ENCODE results near the gene SZRD1.

Gene SZRD1

GRCh38 chr1:16398371-16398953 is 31.4 kb downstream of the SZRD1 start:
- Histone ChIP-seq H3K4me1 (ENCODE audit: control insufficient read depth, insufficient read depth, low read length) (no peaks in the 10 kb centered on the region), H3K4me3 (ENCODE audit: low read length) (no peak overlapping the region), H3K27ac (ENCODE audit: low read length) (no peak overlapping the region), H3K9me3 (ENCODE audit: control insufficient read depth, insufficient read depth, low read length) (no peaks in the 10 kb centered on the region), H3K27me3 (ENCODE audit: control insufficient read depth, insufficient read depth, low read length) (no peaks in the 10 kb centered on the region), H3K36me3 (ENCODE audit: control insufficient read depth, insufficient read depth, low read length) (peaks cover 11% of the 10 kb centered on the region; the same call in 1 of the 2 replicates)
- WGBS (ENCODE audit: insufficient coverage, insufficient read length), result no CpG with 5 or more reads among the region's 5 CpGs
- DNase-seq (ENCODE audit: low read depth, low spot score), result no peak

GRCh38 chr1:16402742-16403141 is 35.7 kb downstream of the SZRD1 start:
- H3K9me3 ChIP-seq (ENCODE audit: control insufficient read depth, insufficient read depth, low read length), result no peaks in the 10 kb centered on the region
- no peak for DNase-seq (ENCODE audit: low read depth, low spot score)
- H3K27ac ChIP-seq (ENCODE audit: low read length), result no peak overlapping the region
- no peaks in the 10 kb centered on the region for H3K27me3 ChIP-seq (ENCODE audit: control insufficient read depth, insufficient read depth, low read length)
- H3K36me3 ChIP-seq (ENCODE audit: control insufficient read depth, insufficient read depth, low read length), result 0 out of 2 replicates have a peak, but pooled peaks cover 4% of the 10 kb centered on the region
- no peak overlapping the region for H3K4me3 ChIP-seq (ENCODE audit: low read length)
- H3K4me1 ChIP-seq (ENCODE audit: control insufficient read depth, insufficient read depth, low read length), result no peaks in the 10 kb centered on the region
- no CpG with 5 or more reads among the region's 10 CpGs for WGBS (ENCODE audit: insufficient coverage, insufficient read length)

GRCh38 chr1:16405441-16405840 is 38.4 kb downstream of the SZRD1 start:
- no peaks in the 10 kb centered on the region for H3K36me3 ChIP-seq (ENCODE audit: control insufficient read depth, insufficient read depth, low read length)
- no peak for DNase-seq (ENCODE audit: low read depth, low spot score)
- no peaks in the 10 kb centered on the region for H3K9me3 ChIP-seq (ENCODE audit: control insufficient read depth, insufficient read depth, low read length)
- no peaks in the 10 kb centered on the region for H3K27me3 ChIP-seq (ENCODE audit: control insufficient read depth, insufficient read depth, low read length)
- no peak overlapping the region for H3K27ac ChIP-seq (ENCODE audit: low read length)
- H3K4me3 ChIP-seq (ENCODE audit: low read length), result no peak overlapping the region
- no CpG with 5 or more reads among the region's 5 CpGs for WGBS (ENCODE audit: insufficient coverage, insufficient read length)
- no peaks in the 10 kb centered on the region for H3K4me1 ChIP-seq (ENCODE audit: control insufficient read depth, insufficient read depth, low read length)

- H3K4me1 ChIP-seq (ENCODE audit: control insufficient read depth, insufficient read depth, low read length), result no peaks in the 10 kb centered on the region
- no CpG with 5 or more reads among the region's 9 CpGs for WGBS (ENCODE audit: insufficient coverage, insufficient read length)
- no peaks in the 10 kb centered on the region for H3K9me3 ChIP-seq (ENCODE audit: control insufficient read depth, insufficient read depth, low read length)
- no peaks in the 10 kb centered on the region for H3K27me3 ChIP-seq (ENCODE audit: control insufficient read depth, insufficient read depth, low read length)
- no peaks in the 10 kb centered on the region for H3K36me3 ChIP-seq (ENCODE audit: control insufficient read depth, insufficient read depth, low read length)
- DNase-seq (ENCODE audit: low read depth, low spot score), result no peak
- no peak overlapping the region for H3K27ac ChIP-seq (ENCODE audit: low read length)
- no peak overlapping the region for H3K4me3 ChIP-seq (ENCODE audit: low read length)
Measured at GRCh38 chr1:16406868-16407267, 39.8 kb downstream of the SZRD1 start.

GRCh38 chr1:16409536-16410152 is 42.6 kb downstream of the SZRD1 start:
- Histone ChIP-seq H3K27me3 (ENCODE audit: control insufficient read depth, insufficient read depth, low read length) (no peaks in the 10 kb centered on the region), H3K9me3 (ENCODE audit: control insufficient read depth, insufficient read depth, low read length) (no peaks in the 10 kb centered on the region), H3K4me3 (ENCODE audit: low read length) (no peak overlapping the region), H3K4me1 (ENCODE audit: control insufficient read depth, insufficient read depth, low read length) (no peaks in the 10 kb centered on the region), H3K27ac (ENCODE audit: low read length) (no peak overlapping the region), H3K36me3 (ENCODE audit: control insufficient read depth, insufficient read depth, low read length) (no peaks in the 10 kb centered on the region)
- DNase-seq (ENCODE audit: low read depth, low spot score), result no peak
- no CpG with 5 or more reads among the region's 25 CpGs for WGBS (ENCODE audit: insufficient coverage, insufficient read length)

- no CpG with 5 or more reads among the region's 5 CpGs for WGBS (ENCODE audit: insufficient coverage, insufficient read length)
- no peaks in the 10 kb centered on the region for H3K36me3 ChIP-seq (ENCODE audit: control insufficient read depth, insufficient read depth, low read length)
- H3K4me1 ChIP-seq (ENCODE audit: control insufficient read depth, insufficient read depth, low read length), result no peaks in the 10 kb centered on the region
- DNase-seq (ENCODE audit: low read depth, low spot score), result no peak
- no peak overlapping the region for H3K4me3 ChIP-seq (ENCODE audit: low read length)
- H3K9me3 ChIP-seq (ENCODE audit: control insufficient read depth, insufficient read depth, low read length), result no peaks in the 10 kb centered on the region
- no peak overlapping the region for H3K27ac ChIP-seq (ENCODE audit: low read length)
- H3K27me3 ChIP-seq (ENCODE audit: control insufficient read depth, insufficient read depth, low read length), result no peaks in the 10 kb centered on the region
Measured at GRCh38 chr1:16410803-16411202, 43.8 kb downstream of the SZRD1 start.

GRCh38 chr1:16413191-16413590 is 46.1 kb downstream of the SZRD1 start:
- Histone ChIP-seq H3K4me3 (ENCODE audit: low read length) (no peak overlapping the region), H3K36me3 (ENCODE audit: control insufficient read depth, insufficient read depth, low read length) (no peaks in the 10 kb centered on the region), H3K9me3 (ENCODE audit: control insufficient read depth, insufficient read depth, low read length) (no peaks in the 10 kb centered on the region), H3K4me1 (ENCODE audit: control insufficient read depth, insufficient read depth, low read length) (no peaks in the 10 kb centered on the region), H3K27me3 (ENCODE audit: control insufficient read depth, insufficient read depth, low read length) (no peaks in the 10 kb centered on the region), H3K27ac (ENCODE audit: low read length) (no peak overlapping the region)
- no peak for DNase-seq (ENCODE audit: low read depth, low spot score)
- no CpG with 5 or more reads among the region's 3 CpGs for WGBS (ENCODE audit: insufficient coverage, insufficient read length)

- H3K4me3 ChIP-seq (ENCODE audit: low read length), result no peak overlapping the region
- H3K9me3 ChIP-seq (ENCODE audit: control insufficient read depth, insufficient read depth, low read length), result no peaks in the 10 kb centered on the region
- no peaks in the 10 kb centered on the region for H3K4me1 ChIP-seq (ENCODE audit: control insufficient read depth, insufficient read depth, low read length)
- H3K27ac ChIP-seq (ENCODE audit: low read length), result no peak overlapping the region
- no peaks in the 10 kb centered on the region for H3K27me3 ChIP-seq (ENCODE audit: control insufficient read depth, insufficient read depth, low read length)
- no peaks in the 10 kb centered on the region for H3K36me3 ChIP-seq (ENCODE audit: control insufficient read depth, insufficient read depth, low read length)
- DNase-seq (ENCODE audit: low read depth, low spot score), result no peak
- WGBS (ENCODE audit: insufficient coverage, insufficient read length), result no CpG with 5 or more reads among the region's 7 CpGs
Measured at GRCh38 chr1:16418823-16419425, 51.9 kb downstream of the SZRD1 start.

- Histone ChIP-seq H3K27ac (ENCODE audit: low read length) (no peak overlapping the region), H3K9me3 (ENCODE audit: control insufficient read depth, insufficient read depth, low read length) (no peaks in the 10 kb centered on the region), H3K4me1 (ENCODE audit: control insufficient read depth, insufficient read depth, low read length) (no peaks in the 10 kb centered on the region), H3K4me3 (ENCODE audit: low read length) (no peak overlapping the region), H3K27me3 (ENCODE audit: control insufficient read depth, insufficient read depth, low read length) (no peaks in the 10 kb centered on the region), H3K36me3 (ENCODE audit: control insufficient read depth, insufficient read depth, low read length) (no peaks in the 10 kb centered on the region)
- WGBS (ENCODE audit: insufficient coverage, insufficient read length), result no CpG with 5 or more reads among the region's 9 CpGs
- DNase-seq (ENCODE audit: low read depth, low spot score), result no peak
Measured at GRCh38 chr1:16420424-16421118, 53.5 kb downstream of the SZRD1 start.

- no peaks in the 10 kb centered on the region for H3K9me3 ChIP-seq (ENCODE audit: control insufficient read depth, insufficient read depth, low read length)
- no peaks in the 10 kb centered on the region for H3K4me1 ChIP-seq (ENCODE audit: control insufficient read depth, insufficient read depth, low read length)
- no peak overlapping the region for H3K4me3 ChIP-seq (ENCODE audit: low read length)
- no peak for DNase-seq (ENCODE audit: low read depth, low spot score)
- H3K36me3 ChIP-seq (ENCODE audit: control insufficient read depth, insufficient read depth, low read length), result no peaks in the 10 kb centered on the region
- no CpG with 5 or more reads among the region's 7 CpGs for WGBS (ENCODE audit: insufficient coverage, insufficient read length)
- H3K27ac ChIP-seq (ENCODE audit: low read length), result no peak overlapping the region
- no peaks in the 10 kb centered on the region for H3K27me3 ChIP-seq (ENCODE audit: control insufficient read depth, insufficient read depth, low read length)
Measured at GRCh38 chr1:16421201-16421600, 54.2 kb downstream of the SZRD1 start.

Data from iPS DF 6.9 (cell line).